Uterus (tissue), 4 donors: ENCODE results near the gene C12orf43. TPM values are rescaled to one million over a fixed set of nuclear protein-coding genes. Genes with fewer than 3 reads are reported as not detected.

Experiments used
- DNase-seq, 2 donors: peaks; one replicate each; pipeline ENCODE4 v3.0.0-alpha.2; 2019 to 2020
- H3K27ac ChIP-seq, 2 donors: fragments of 200-600 bp; sonication (generic); 1 replicate in 1 of 2; 2 replicates in 1 of 2; pipeline ENCODE4 v1.5.1; 2016 to 2018
- H3K27me3 ChIP-seq, 2 donors: fragments of 200-600 bp; sonication (generic); one replicate each; pipeline ENCODE4 v1.5.1; 2018 to 2019; ENCODE audit warnings: control low read depth in 1 of 2
- H3K36me3 ChIP-seq, 2 donors: fragments of 200-600 bp; sonication (generic); one replicate each; pipeline ENCODE4 v1.5.1; 2019; ENCODE audit warnings: control low read depth in 1 of 2
- H3K4me1 ChIP-seq, 2 donors: fragments of 200-600 bp; sonication (generic); one replicate each; pipeline ENCODE4 v1.5.1; 2018 to 2019; ENCODE audit warnings: control low read depth in 1 of 2
- H3K4me3 ChIP-seq, 2 donors: fragments of 200-600 bp; sonication (generic); 1 replicate in 1 of 2; 2 replicates in 1 of 2; pipeline ENCODE4 v1.5.1; 2018 to 2019; ENCODE audit warnings: mild to moderate bottlenecking in 1 of 2
- H3K9me3 ChIP-seq, 2 donors: fragments of 200-600 bp; sonication (generic); one replicate each; pipeline ENCODE4 v1.5.1; 2019; ENCODE audit warnings: control low read depth in 1 of 2
- POLR2A ChIP-seq, 2 donors: fragments of 450-650 bp; IDR thresholded peaks; one replicate each; pipeline ENCODE4 v1.6.1; 2016; ENCODE audit warnings: antibody characterized with exemption in 2 of 2, mild to moderate bottlenecking in 1 of 2, moderate library complexity in 1 of 2
- intact Hi-C: fragments of 100-400 bp; cut with DNase I; formaldehyde crosslinking; loops from one replicate; pipeline ENCODE4 v1.15.1; 2023; ENCODE audit warnings: low total_unique reads
- total RNA-seq, 4 donors: library from RNA; depleted of rRNA in 3 of 4; stranded (reverse); fragments of >200 nt in 3 of 4; gene quantifications; one replicate each; pipeline versions ENCODE4 v1.1.0 to v1.2.4, GENCODE V29; 2014 to 2023
- TF ChIP-seq, protein P1 (sequence below), 4 experiments: fragments of 200-600 bp in 2 of 4; fragments of 450-650 bp in 2 of 4; sonication (generic) in 2 of 4; IDR thresholded peaks; one replicate each; pipeline ENCODE4 v1.5.1; 2016 to 2019; ENCODE audit warnings: antibody characterized with exemption in 4 of 4, mild to moderate bottlenecking in 2 of 4, moderate library complexity in 1 of 4
- donor health status: DM: yes; HTN: yes; CAD: no.

C12orf43 gene
- total RNA-seq, 4 donors from 2014 or later: 12.2 to 23.5 (median 19.0) TPM

DNA sequence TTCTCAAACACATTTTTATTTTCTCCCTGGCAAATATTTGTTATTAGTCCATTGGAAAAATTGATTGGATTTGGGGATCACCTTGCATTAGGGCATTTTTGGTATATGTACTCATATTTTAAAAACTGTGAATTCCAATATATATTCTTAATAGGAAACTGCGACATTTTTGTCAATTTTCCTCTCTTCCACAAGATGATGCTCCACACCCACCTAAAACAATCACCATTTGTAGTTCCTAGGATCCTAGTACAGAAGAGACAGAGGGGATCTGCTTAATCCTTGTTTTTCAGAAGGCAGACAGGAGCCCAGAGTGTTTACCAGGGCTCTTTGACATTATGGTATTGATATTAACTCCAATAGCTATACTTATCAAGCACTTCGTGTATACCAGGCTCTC lies 45.5 kb upstream of the C12orf43 start:
- Histone ChIP-seq H3K27me3 (no peaks in the 10 kb centered on the region), H3K4me3 (no peak overlapping the region), H3K9me3 (no peaks in the 10 kb centered on the region), H3K36me3 (no peaks in the 10 kb centered on the region), H3K27ac (no peak overlapping the region), H3K4me1 (no peaks in the 10 kb centered on the region)
- TF ChIP-seq, protein P1, sequence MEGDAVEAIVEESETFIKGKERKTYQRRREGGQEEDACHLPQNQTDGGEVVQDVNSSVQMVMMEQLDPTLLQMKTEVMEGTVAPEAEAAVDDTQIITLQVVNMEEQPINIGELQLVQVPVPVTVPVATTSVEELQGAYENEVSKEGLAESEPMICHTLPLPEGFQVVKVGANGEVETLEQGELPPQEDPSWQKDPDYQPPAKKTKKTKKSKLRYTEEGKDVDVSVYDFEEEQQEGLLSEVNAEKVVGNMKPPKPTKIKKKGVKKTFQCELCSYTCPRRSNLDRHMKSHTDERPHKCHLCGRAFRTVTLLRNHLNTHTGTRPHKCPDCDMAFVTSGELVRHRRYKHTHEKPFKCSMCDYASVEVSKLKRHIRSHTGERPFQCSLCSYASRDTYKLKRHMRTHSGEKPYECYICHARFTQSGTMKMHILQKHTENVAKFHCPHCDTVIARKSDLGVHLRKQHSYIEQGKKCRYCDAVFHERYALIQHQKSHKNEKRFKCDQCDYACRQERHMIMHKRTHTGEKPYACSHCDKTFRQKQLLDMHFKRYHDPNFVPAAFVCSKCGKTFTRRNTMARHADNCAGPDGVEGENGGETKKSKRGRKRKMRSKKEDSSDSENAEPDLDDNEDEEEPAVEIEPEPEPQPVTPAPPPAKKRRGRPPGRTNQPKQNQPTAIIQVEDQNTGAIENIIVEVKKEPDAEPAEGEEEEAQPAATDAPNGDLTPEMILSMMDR (IDR thresholded peaks at IDR 0.05): peak in 2 of 4 experiments; percentile 2 to 23
- TF ChIP-seq POLR2A (IDR thresholded peaks at IDR 0.05): no peak
- DNase-seq: no peak
- intact Hi-C loops: no loop called here

DNA sequence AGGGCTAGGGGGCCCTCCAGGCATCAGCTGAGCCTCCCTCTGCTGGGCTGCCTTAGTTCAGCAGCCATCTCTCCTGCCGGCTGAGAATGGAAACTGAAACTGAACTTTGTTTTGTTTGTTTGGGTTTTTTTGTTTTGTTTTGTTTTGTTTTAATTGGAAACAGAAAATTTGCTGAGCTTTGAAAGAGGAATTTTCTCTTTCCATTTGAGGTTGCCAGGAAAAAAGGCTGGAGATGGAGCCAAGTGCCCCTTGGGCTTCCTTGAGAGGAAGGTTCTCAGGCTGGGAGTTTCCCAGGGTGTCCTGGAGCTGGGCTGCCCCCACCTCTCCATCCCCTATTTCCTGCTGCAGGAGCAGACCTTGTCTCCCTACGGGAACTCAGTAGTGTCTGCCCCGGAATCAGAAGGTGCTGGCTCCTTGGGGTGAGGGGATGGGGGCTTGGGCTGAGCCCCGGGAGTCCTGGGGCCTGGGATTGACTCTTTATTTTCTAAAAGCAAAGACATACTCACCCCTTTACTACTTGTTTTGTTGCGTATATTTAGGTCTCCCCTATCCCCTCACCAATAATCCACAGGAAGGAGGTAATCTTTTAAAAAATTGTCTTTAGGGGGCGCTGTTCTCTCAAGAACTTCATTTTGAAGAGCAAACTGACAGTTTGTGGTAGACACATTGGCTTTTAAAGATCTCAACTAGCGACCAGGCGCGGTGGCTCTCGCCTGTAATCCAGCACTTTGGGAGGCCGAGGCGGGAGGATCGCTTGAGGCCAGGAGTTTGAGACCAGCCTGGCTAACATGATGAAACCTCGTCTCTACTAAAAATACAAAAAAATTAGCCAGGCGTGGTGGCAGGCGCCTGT lies 44.1 kb upstream of the C12orf43 start:
- Histone ChIP-seq H3K27ac (peak overlapping the region; percentile 27 to 72), H3K4me1 (no peaks in the 10 kb centered on the region), H3K27me3 (no peaks in the 10 kb centered on the region), H3K9me3 (no peaks in the 10 kb centered on the region), H3K4me3 (peak overlapping the region in 1 of 2 donors; percentile 20), H3K36me3 (no peaks in the 10 kb centered on the region)
- intact Hi-C loops: no loop called here
- TF ChIP-seq, protein P1 (IDR thresholded peaks at IDR 0.05): peak in 3 of 4 experiments; percentile 29 to 52 (median 34)
- TF ChIP-seq POLR2A (IDR thresholded peaks at IDR 0.05): no peak
- no peak for DNase-seq

DNA sequence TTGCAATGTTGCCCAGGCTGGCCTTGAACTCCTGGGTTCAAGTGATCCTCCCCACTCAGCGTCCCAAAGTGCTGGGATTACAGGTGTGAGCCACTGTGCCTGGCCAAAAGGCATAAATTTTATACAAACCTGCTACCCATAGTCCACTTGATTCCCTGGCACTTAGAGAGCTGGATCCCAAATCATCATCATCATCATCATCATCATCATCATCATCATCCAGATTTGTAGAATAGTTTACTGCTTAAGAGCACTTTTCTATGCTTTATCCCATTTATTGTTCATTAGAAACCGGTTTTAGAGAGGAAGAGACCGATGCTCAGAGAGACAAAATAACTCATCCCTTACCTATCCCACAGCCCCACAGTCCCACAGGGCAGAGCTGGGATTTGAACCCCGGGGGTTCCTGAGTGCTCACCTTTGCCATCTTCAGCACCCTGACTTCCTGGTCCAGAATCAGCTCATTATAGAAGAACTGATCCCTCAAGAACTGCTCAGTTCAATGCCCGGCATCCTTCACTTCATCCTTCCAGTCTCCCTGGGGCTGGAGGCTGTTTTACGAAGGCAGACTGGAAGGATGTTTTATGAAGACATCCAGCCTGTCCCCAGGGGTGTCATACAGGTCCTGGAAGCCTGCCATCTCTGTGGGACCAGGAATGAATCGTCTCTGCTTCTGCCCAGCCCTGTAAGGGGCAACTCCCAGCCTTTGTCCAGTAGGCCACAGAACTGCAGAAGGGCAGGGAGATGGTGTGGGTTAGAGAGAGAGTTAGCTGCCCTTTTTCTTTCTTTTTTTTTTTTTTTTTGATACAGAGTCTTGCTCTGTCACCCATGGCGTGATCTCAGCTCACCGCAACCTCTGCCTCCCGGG lies 43.0 kb upstream of the C12orf43 start:
- intact Hi-C loops: no loop called here
- H3K4me3 ChIP-seq: no peak overlapping the region
- DNase-seq: no peak
- no peaks in the 10 kb centered on the region for H3K36me3 ChIP-seq
- TF ChIP-seq, protein P1 (IDR thresholded peaks at IDR 0.05): no peak
- no peak for TF ChIP-seq POLR2A (IDR thresholded peaks at IDR 0.05)
- no peaks in the 10 kb centered on the region for H3K27me3 ChIP-seq
- H3K4me1 ChIP-seq: no peaks in the 10 kb centered on the region
- H3K27ac ChIP-seq: peak overlapping the region in 1 of 2 donors; percentile 72
- no peaks in the 10 kb centered on the region for H3K9me3 ChIP-seq

DNA sequence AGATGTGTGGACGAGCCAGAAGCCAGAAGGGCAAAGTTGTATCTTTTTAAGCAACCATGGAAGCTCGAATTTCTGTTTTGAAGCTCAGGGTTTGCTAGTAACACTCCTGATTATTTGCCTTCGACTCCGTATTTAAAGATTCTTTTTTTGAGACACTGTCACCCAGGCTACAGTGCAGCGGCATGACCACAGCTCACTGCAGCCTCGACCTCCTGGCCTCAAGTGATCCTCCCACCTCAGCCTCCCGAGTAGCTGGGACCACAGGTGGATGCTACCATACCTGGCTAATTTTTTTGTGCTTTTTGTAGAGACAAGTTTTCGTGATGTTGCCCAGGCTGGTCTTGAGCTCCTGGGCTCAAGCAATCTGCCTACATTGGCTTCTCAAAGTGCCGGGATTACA lies 41.5 kb upstream of the C12orf43 start:
- no peaks in the 10 kb centered on the region for H3K4me1 ChIP-seq
- H3K9me3 ChIP-seq: no peaks in the 10 kb centered on the region
- H3K27me3 ChIP-seq: no peaks in the 10 kb centered on the region
- H3K36me3 ChIP-seq: no peaks in the 10 kb centered on the region
- no peak for DNase-seq
- no peak overlapping the region for H3K27ac ChIP-seq
- intact Hi-C loops: no loop called here
- TF ChIP-seq, protein P1 (IDR thresholded peaks at IDR 0.05): no peak
- no peak for TF ChIP-seq POLR2A (IDR thresholded peaks at IDR 0.05)
- no peak overlapping the region for H3K4me3 ChIP-seq

DNA sequence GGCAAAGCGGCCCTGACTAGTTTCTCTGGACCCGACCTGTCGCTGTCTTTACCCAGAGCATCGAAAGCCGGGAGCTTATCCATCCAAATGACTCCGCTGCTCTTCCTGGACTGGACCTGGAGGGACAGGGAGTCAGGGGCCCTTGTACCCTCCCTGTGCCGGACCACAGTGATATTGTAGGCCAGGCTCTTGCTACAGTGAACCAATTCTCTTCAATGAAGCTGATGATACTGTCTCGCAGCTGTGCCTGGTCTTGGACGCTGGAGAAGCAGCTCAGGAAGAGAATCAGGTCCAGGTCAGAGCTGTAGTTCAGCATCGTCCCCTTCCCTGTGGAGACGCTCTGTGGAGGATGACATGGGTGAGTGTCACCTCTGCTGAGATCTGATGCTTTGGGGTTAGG lies 37.4 kb upstream of the C12orf43 start:
- no peaks in the 10 kb centered on the region for H3K4me1 ChIP-seq
- intact Hi-C loops: no loop called here
- no peak overlapping the region for H3K27ac ChIP-seq
- H3K36me3 ChIP-seq: no peaks in the 10 kb centered on the region
- no peaks in the 10 kb centered on the region for H3K27me3 ChIP-seq
- no peak overlapping the region for H3K4me3 ChIP-seq
- TF ChIP-seq POLR2A (IDR thresholded peaks at IDR 0.05): no peak
- TF ChIP-seq, protein P1 (IDR thresholded peaks at IDR 0.05): no peak
- no peak for DNase-seq
- H3K9me3 ChIP-seq: no peaks in the 10 kb centered on the region
